Measurements from ENCODE around the gene SETD4.

SETD4 gene

GRCh38 chr21:36003776-36004175 lies 56.5 kb downstream of the SETD4 start:
- DNase-seq, result no peak

- DNase-seq, result no peak
These were observed 64.1 kb downstream of the SETD4 start for GRCh38 chr21:35996217-35996616.

- DNase-seq, result peak; percentile 63
These were observed 64.7 kb downstream of the SETD4 start for GRCh38 chr21:35995522-35996088.

- no peak for DNase-seq
These were observed 65.7 kb downstream of the SETD4 start for GRCh38 chr21:35994613-35995012.

- no peak for DNase-seq
These were observed 66.3 kb downstream of the SETD4 start for GRCh38 chr21:35993875-35994490.

- no peak for DNase-seq
These were observed 69.2 kb downstream of the SETD4 start for GRCh38 chr21:35991131-35991530.

GRCh38 chr21:35990609-35991008 lies 69.7 kb downstream of the SETD4 start:
- DNase-seq, result no peak

GRCh38 chr21:35989138-35989735 lies 71.1 kb downstream of the SETD4 start:
- DNase-seq, result no peak

- DNase-seq, result no peak
These were observed 71.7 kb downstream of the SETD4 start for GRCh38 chr21:35988416-35989137.

GRCh38 chr21:35987475-35987874 lies 72.9 kb downstream of the SETD4 start:
- no peak for DNase-seq

GRCh38 chr21:35984654-35985361 lies 75.5 kb downstream of the SETD4 start:
- no peak for DNase-seq

All from RPMI8226 (cell line).